NCI-H146 treated with DMSO at 0.1 percent for 48 hours (cell line): ENCODE measurements around the gene AFMID.
"Not testable (repeated sequence)": the region's sequence is repeated elsewhere in the genome, so short reads cannot be mapped to it uniquely, and the experiment has no call there.

Experiments
- DNase-seq: peaks from one replicate; lab custom pipeline; 2025; ENCODE audit not compliant: unreplicated experiment; lab: John Stamatoyannopoulos, UW

Gene AFMID

GRCh38 chr17:78219396-78220150 lies 32.4 kb downstream of the AFMID start:
- no peak for DNase-seq

GRCh38 chr17:78223061-78223460 lies 35.9 kb downstream of the AFMID start:
- DNase-seq = no peak

- no peak for DNase-seq
Observed at GRCh38 chr17:78223765-78224164, 36.6 kb downstream of the AFMID start.

GRCh38 chr17:78224231-78225087 lies 37.3 kb downstream of the AFMID start:
- DNase-seq = no peak

GRCh38 chr17:78225088-78225865 lies 38.1 kb downstream of the AFMID start:
- DNase-seq = no peak

GRCh38 chr17:78226055-78226758 lies 39.0 kb downstream of the AFMID start:
- DNase-seq = no peak

GRCh38 chr17:78226759-78227454 lies 39.7 kb downstream of the AFMID start:
- no peak for DNase-seq

- DNase-seq = no peak
Observed at GRCh38 chr17:78227455-78227916, 40.3 kb downstream of the AFMID start.

GRCh38 chr17:78228176-78228575 lies 41.0 kb downstream of the AFMID start:
- DNase-seq = no peak

GRCh38 chr17:78230252-78230962 lies 43.2 kb downstream of the AFMID start:
- DNase-seq = no peak

GRCh38 chr17:78230996-78231935 lies 44.1 kb downstream of the AFMID start, which contains the start of gene TMEM235:
TSS of gene TMEM235 (plus strand) at chr17:78231631. CDS start at chr17:78232024, 393 bp downstream.
- no peak for DNase-seq

- no peak for DNase-seq
Observed at GRCh38 chr17:78231991-78232858, 45.1 kb downstream of the AFMID start.

GRCh38 chr17:78232859-78233173 lies 45.7 kb downstream of the AFMID start:
- no peak for DNase-seq

GRCh38 chr17:78233678-78234077 lies 46.5 kb downstream of the AFMID start:
- DNase-seq = no peak

- no peak for DNase-seq
Observed at GRCh38 chr17:78234261-78234865, 47.2 kb downstream of the AFMID start.

- not testable (repeated sequence) for DNase-seq
Observed at GRCh38 chr17:78235022-78235421, 47.9 kb downstream of the AFMID start.

GRCh38 chr17:78235885-78236284 lies 48.7 kb downstream of the AFMID start:
- DNase-seq = no peak
